Stimulated activated naive CD8-positive, alpha-beta T cell treated with anti-CD3 and anti-CD28 coated beads, Interleukin-15, Interleukin-2, amounts not matched to agents 100 ng/mL and 50 ng/mL, for 24 hours (primary cell): ENCODE results near the gene PTPN3.
"Not testable (repeated sequence)": the region's sequence is repeated elsewhere in the genome, so short reads cannot be mapped to it uniquely, and the experiment has no call there.

Experiments used
- H3K27ac Mint-ChIP-seq: one replicate; pipeline ENCODE4 v1.8.0; 2021; ENCODE audit warnings: mild to moderate bottlenecking, mixed read lengths
- H3K27me3 Mint-ChIP-seq: one replicate; pipeline ENCODE4 v1.8.0; 2021; ENCODE audit warnings: mixed read lengths
- H3K36me3 Mint-ChIP-seq: one replicate; pipeline ENCODE4 v1.8.0; 2021; ENCODE audit warnings: low read depth, mixed read lengths
- H3K4me1 Mint-ChIP-seq: one replicate; pipeline ENCODE4 v1.8.0; 2021; ENCODE audit warnings: low read depth, mixed read lengths
- H3K4me3 Mint-ChIP-seq: one replicate; pipeline ENCODE4 v1.8.0; 2021; ENCODE audit warnings: mild to moderate bottlenecking, mixed read lengths
- H3K9me3 Mint-ChIP-seq: one replicate; pipeline ENCODE4 v1.8.0; 2021; ENCODE audit warnings: mixed read lengths

PTPN3 gene

GRCh38 chr9:109512170-109512756, 14.2 kb upstream of the PTPN3 start:
- H3K27ac Mint-ChIP-seq: no peak overlapping the region
- no peaks in the 10 kb centered on the region for H3K36me3 Mint-ChIP-seq
- no peak overlapping the region for H3K4me3 Mint-ChIP-seq
- peaks cover 18% of the 10 kb centered on the region for H3K27me3 Mint-ChIP-seq
- no peaks in the 10 kb centered on the region for H3K9me3 Mint-ChIP-seq
- no peaks in the 10 kb centered on the region for H3K4me1 Mint-ChIP-seq

- H3K27me3 Mint-ChIP-seq: peaks cover 21% of the 10 kb centered on the region
- H3K9me3 Mint-ChIP-seq: no peaks in the 10 kb centered on the region
- no peaks in the 10 kb centered on the region for H3K4me1 Mint-ChIP-seq
- no peaks in the 10 kb centered on the region for H3K36me3 Mint-ChIP-seq
- H3K27ac Mint-ChIP-seq: no peak overlapping the region
- no peak overlapping the region for H3K4me3 Mint-ChIP-seq
Measured at GRCh38 chr9:109510506-109510905, 12.4 kb upstream of the PTPN3 start.

GRCh38 chr9:109510042-109510441, 11.9 kb upstream of the PTPN3 start:
- peaks cover 21% of the 10 kb centered on the region for H3K27me3 Mint-ChIP-seq
- not testable (repeated sequence) for H3K4me1 Mint-ChIP-seq, H3K27ac Mint-ChIP-seq, H3K9me3 Mint-ChIP-seq, H3K4me3 Mint-ChIP-seq, H3K36me3 Mint-ChIP-seq

- H3K4me1 Mint-ChIP-seq: no peaks in the 10 kb centered on the region
- no peaks in the 10 kb centered on the region for H3K9me3 Mint-ChIP-seq
- no peak overlapping the region for H3K27ac Mint-ChIP-seq
- no peak overlapping the region for H3K4me3 Mint-ChIP-seq
- no peaks in the 10 kb centered on the region for H3K36me3 Mint-ChIP-seq
- peaks cover 19% of the 10 kb centered on the region for H3K27me3 Mint-ChIP-seq
Measured at GRCh38 chr9:109509611-109510010, 11.5 kb upstream of the PTPN3 start.

GRCh38 chr9:109507421-109507838, 9.3 kb upstream of the PTPN3 start:
- Mint-ChIP-seq H3K36me3 (no peaks in the 10 kb centered on the region), H3K27me3 (peaks cover 27% of the 10 kb centered on the region), H3K9me3 (no peaks in the 10 kb centered on the region), H3K4me3 (no peak overlapping the region), H3K27ac (no peak overlapping the region), H3K4me1 (no peaks in the 10 kb centered on the region)

- Mint-ChIP-seq H3K27me3 (peaks cover 39% of the 10 kb centered on the region), H3K9me3 (no peaks in the 10 kb centered on the region), H3K4me1 (no peaks in the 10 kb centered on the region), H3K27ac (no peak overlapping the region), H3K36me3 (no peaks in the 10 kb centered on the region), H3K4me3 (no peak overlapping the region)
Measured at GRCh38 chr9:109506097-109506712, 8.1 kb upstream of the PTPN3 start.

- Mint-ChIP-seq H3K27me3 (peaks cover 46% of the 10 kb centered on the region), H3K9me3 (no peaks in the 10 kb centered on the region), H3K4me1 (no peaks in the 10 kb centered on the region), H3K36me3 (no peaks in the 10 kb centered on the region), H3K4me3 (no peak overlapping the region), H3K27ac (no peak overlapping the region)
Measured at GRCh38 chr9:109504689-109505088, 6.6 kb upstream of the PTPN3 start.

- Mint-ChIP-seq H3K9me3 (no peaks in the 10 kb centered on the region), H3K27ac (no peak overlapping the region), H3K36me3 (peaks cover 4% of the 10 kb centered on the region), H3K4me3 (no peak overlapping the region), H3K27me3 (peaks cover 65% of the 10 kb centered on the region), H3K4me1 (peaks cover 7% of the 10 kb centered on the region)
Measured at GRCh38 chr9:109500421-109500974, 2.4 kb upstream of the PTPN3 start.

GRCh38 chr9:109499631-109500410, 1.7 kb upstream of the PTPN3 start:
- peaks cover 7% of the 10 kb centered on the region for H3K4me1 Mint-ChIP-seq
- no peaks in the 10 kb centered on the region for H3K9me3 Mint-ChIP-seq
- no peak overlapping the region for H3K4me3 Mint-ChIP-seq
- H3K27me3 Mint-ChIP-seq: peaks cover 69% of the 10 kb centered on the region
- peaks cover 4% of the 10 kb centered on the region for H3K36me3 Mint-ChIP-seq
- H3K27ac Mint-ChIP-seq: no peak overlapping the region

- Mint-ChIP-seq H3K27me3 (peaks cover 74% of the 10 kb centered on the region), H3K9me3 (no peaks in the 10 kb centered on the region), H3K4me1 (peaks cover 7% of the 10 kb centered on the region), H3K4me3 (no peak overlapping the region), H3K27ac (no peak overlapping the region), H3K36me3 (peaks cover 4% of the 10 kb centered on the region)
Measured at GRCh38 chr9:109499093-109499630, 1.1 kb upstream of the PTPN3 start.

GRCh38 chr9:109497226-109498153, 617 bp downstream of the PTPN3 start:
- H3K27ac Mint-ChIP-seq: no peak overlapping the region
- peaks cover 4% of the 10 kb centered on the region for H3K36me3 Mint-ChIP-seq
- peaks cover 7% of the 10 kb centered on the region for H3K4me1 Mint-ChIP-seq
- H3K4me3 Mint-ChIP-seq: no peak overlapping the region
- H3K27me3 Mint-ChIP-seq: peaks cover 75% of the 10 kb centered on the region
- H3K9me3 Mint-ChIP-seq: no peaks in the 10 kb centered on the region

GRCh38 chr9:109496841-109497225, 1.3 kb downstream of the PTPN3 start:
- peaks cover 7% of the 10 kb centered on the region for H3K4me1 Mint-ChIP-seq
- H3K36me3 Mint-ChIP-seq: peaks cover 4% of the 10 kb centered on the region
- H3K27me3 Mint-ChIP-seq: peaks cover 72% of the 10 kb centered on the region
- no peaks in the 10 kb centered on the region for H3K9me3 Mint-ChIP-seq
- no peak overlapping the region for H3K27ac Mint-ChIP-seq
- H3K4me3 Mint-ChIP-seq: no peak overlapping the region

GRCh38 chr9:109496218-109496617, 1.9 kb downstream of the PTPN3 start:
- H3K4me3 Mint-ChIP-seq: no peak overlapping the region
- H3K27me3 Mint-ChIP-seq: peaks cover 69% of the 10 kb centered on the region
- no peaks in the 10 kb centered on the region for H3K9me3 Mint-ChIP-seq
- peaks cover 7% of the 10 kb centered on the region for H3K4me1 Mint-ChIP-seq
- peaks cover 4% of the 10 kb centered on the region for H3K36me3 Mint-ChIP-seq
- H3K27ac Mint-ChIP-seq: no peak overlapping the region

GRCh38 chr9:109493648-109494047, 4.5 kb downstream of the PTPN3 start:
- Mint-ChIP-seq H3K4me3 (no peak overlapping the region), H3K27ac (no peak overlapping the region), H3K36me3 (peaks cover under 1% of the 10 kb centered on the region), H3K9me3 (no peaks in the 10 kb centered on the region), H3K4me1 (peaks cover 2% of the 10 kb centered on the region), H3K27me3 (peaks cover 49% of the 10 kb centered on the region)
